ENCODE measurements around the gene MAGI1.

The MAGI1 gene

GRCh38 chr3:65955792-65956477, 82.8 kb downstream of the MAGI1 start:
- no peaks in the 10 kb centered on the region for H3K27me3 ChIP-seq (ENCODE audit: control insufficient read depth, insufficient read depth, low read length)
- no peak overlapping the region for H3K27ac ChIP-seq (ENCODE audit: low read depth, low read length)
- no peaks in the 10 kb centered on the region for H3K36me3 ChIP-seq (ENCODE audit: control insufficient read depth, insufficient read depth, low read length)
- H3K4me1 ChIP-seq (ENCODE audit: control insufficient read depth, insufficient read depth, low read length), result peaks cover 4% of the 10 kb centered on the region
- no peak overlapping the region for H3K9ac ChIP-seq (ENCODE audit: low read length)
- H3K4me3 ChIP-seq (ENCODE audit: low read length), result no peak overlapping the region

GRCh38 chr3:65953881-65954733, 84.6 kb downstream of the MAGI1 start:
- Histone ChIP-seq H3K27me3 (ENCODE audit: control insufficient read depth, insufficient read depth, low read length) (no peaks in the 10 kb centered on the region), H3K4me3 (ENCODE audit: low read length) (peak overlapping the region; percentile 39), H3K36me3 (ENCODE audit: control insufficient read depth, insufficient read depth, low read length) (no peaks in the 10 kb centered on the region), H3K4me1 (ENCODE audit: control insufficient read depth, insufficient read depth, low read length) (peaks cover 4% of the 10 kb centered on the region), H3K9ac (ENCODE audit: low read length) (no peak overlapping the region), H3K27ac (ENCODE audit: low read depth, low read length) (no peak overlapping the region)

GRCh38 chr3:65953301-65953812, 85.4 kb downstream of the MAGI1 start:
- no peak overlapping the region for H3K27ac ChIP-seq (ENCODE audit: low read depth, low read length)
- H3K4me1 ChIP-seq (ENCODE audit: control insufficient read depth, insufficient read depth, low read length), result peaks cover 4% of the 10 kb centered on the region
- H3K36me3 ChIP-seq (ENCODE audit: control insufficient read depth, insufficient read depth, low read length), result no peaks in the 10 kb centered on the region
- H3K9ac ChIP-seq (ENCODE audit: low read length), result no peak overlapping the region
- peak overlapping the region; percentile 4 for H3K4me3 ChIP-seq (ENCODE audit: low read length)
- H3K27me3 ChIP-seq (ENCODE audit: control insufficient read depth, insufficient read depth, low read length), result no peaks in the 10 kb centered on the region

- Histone ChIP-seq H3K9ac (ENCODE audit: low read length) (no peak overlapping the region), H3K36me3 (ENCODE audit: control insufficient read depth, insufficient read depth, low read length) (no peaks in the 10 kb centered on the region), H3K4me1 (ENCODE audit: control insufficient read depth, insufficient read depth, low read length) (peaks cover 4% of the 10 kb centered on the region), H3K4me3 (ENCODE audit: low read length) (no peak overlapping the region), H3K27me3 (ENCODE audit: control insufficient read depth, insufficient read depth, low read length) (no peaks in the 10 kb centered on the region), H3K27ac (ENCODE audit: low read depth, low read length) (no peak overlapping the region)
Measured at GRCh38 chr3:65952842-65953241, 85.9 kb downstream of the MAGI1 start.

- Histone ChIP-seq H3K9ac (ENCODE audit: low read length) (no peak overlapping the region), H3K27me3 (ENCODE audit: control insufficient read depth, insufficient read depth, low read length) (no peaks in the 10 kb centered on the region), H3K27ac (ENCODE audit: low read depth, low read length) (no peak overlapping the region), H3K4me1 (ENCODE audit: control insufficient read depth, insufficient read depth, low read length) (peaks cover 4% of the 10 kb centered on the region), H3K4me3 (ENCODE audit: low read length) (no peak overlapping the region), H3K36me3 (ENCODE audit: control insufficient read depth, insufficient read depth, low read length) (no peaks in the 10 kb centered on the region)
Measured at GRCh38 chr3:65951836-65952505, 86.7 kb downstream of the MAGI1 start.

- Histone ChIP-seq H3K9ac (ENCODE audit: low read length) (no peak overlapping the region), H3K4me3 (ENCODE audit: low read length) (no peak overlapping the region), H3K4me1 (ENCODE audit: control insufficient read depth, insufficient read depth, low read length) (peaks cover 4% of the 10 kb centered on the region), H3K36me3 (ENCODE audit: control insufficient read depth, insufficient read depth, low read length) (no peaks in the 10 kb centered on the region), H3K27ac (ENCODE audit: low read depth, low read length) (no peak overlapping the region), H3K27me3 (ENCODE audit: control insufficient read depth, insufficient read depth, low read length) (no peaks in the 10 kb centered on the region)
Measured at GRCh38 chr3:65950340-65951326, 88.1 kb downstream of the MAGI1 start.

GRCh38 chr3:65948841-65949573, 89.7 kb downstream of the MAGI1 start:
- no peak overlapping the region for H3K27ac ChIP-seq (ENCODE audit: low read depth, low read length)
- H3K36me3 ChIP-seq (ENCODE audit: control insufficient read depth, insufficient read depth, low read length), result no peaks in the 10 kb centered on the region
- H3K9ac ChIP-seq (ENCODE audit: low read length), result no peak overlapping the region
- no peak overlapping the region for H3K4me3 ChIP-seq (ENCODE audit: low read length)
- no peaks in the 10 kb centered on the region for H3K27me3 ChIP-seq (ENCODE audit: control insufficient read depth, insufficient read depth, low read length)
- H3K4me1 ChIP-seq (ENCODE audit: control insufficient read depth, insufficient read depth, low read length), result peaks cover 4% of the 10 kb centered on the region

- Histone ChIP-seq H3K4me1 (ENCODE audit: control insufficient read depth, insufficient read depth, low read length) (no peaks in the 10 kb centered on the region), H3K36me3 (ENCODE audit: control insufficient read depth, insufficient read depth, low read length) (no peaks in the 10 kb centered on the region), H3K27ac (ENCODE audit: low read depth, low read length) (no peak overlapping the region), H3K9ac (ENCODE audit: low read length) (no peak overlapping the region), H3K4me3 (ENCODE audit: low read length) (no peak overlapping the region), H3K27me3 (ENCODE audit: control insufficient read depth, insufficient read depth, low read length) (no peaks in the 10 kb centered on the region)
Measured at GRCh38 chr3:65946438-65946837, 92.3 kb downstream of the MAGI1 start.

GRCh38 chr3:65945953-65946352, 92.8 kb downstream of the MAGI1 start:
- H3K27me3 ChIP-seq (ENCODE audit: control insufficient read depth, insufficient read depth, low read length), result no peaks in the 10 kb centered on the region
- no peaks in the 10 kb centered on the region for H3K36me3 ChIP-seq (ENCODE audit: control insufficient read depth, insufficient read depth, low read length)
- no peak overlapping the region for H3K27ac ChIP-seq (ENCODE audit: low read depth, low read length)
- no peak overlapping the region for H3K9ac ChIP-seq (ENCODE audit: low read length)
- H3K4me1 ChIP-seq (ENCODE audit: control insufficient read depth, insufficient read depth, low read length), result no peaks in the 10 kb centered on the region
- no peak overlapping the region for H3K4me3 ChIP-seq (ENCODE audit: low read length)

- Histone ChIP-seq H3K9ac (ENCODE audit: low read length) (no peak overlapping the region), H3K4me1 (ENCODE audit: control insufficient read depth, insufficient read depth, low read length) (no peaks in the 10 kb centered on the region), H3K36me3 (ENCODE audit: control insufficient read depth, insufficient read depth, low read length) (no peaks in the 10 kb centered on the region), H3K27me3 (ENCODE audit: control insufficient read depth, insufficient read depth, low read length) (no peaks in the 10 kb centered on the region), H3K4me3 (ENCODE audit: low read length) (no peak overlapping the region), H3K27ac (ENCODE audit: low read depth, low read length) (no peak overlapping the region)
Measured at GRCh38 chr3:65945480-65945879, 93.2 kb downstream of the MAGI1 start.

- H3K27ac ChIP-seq (ENCODE audit: low read depth, low read length), result no peak overlapping the region
- no peaks in the 10 kb centered on the region for H3K36me3 ChIP-seq (ENCODE audit: control insufficient read depth, insufficient read depth, low read length)
- H3K9ac ChIP-seq (ENCODE audit: low read length), result no peak overlapping the region
- no peaks in the 10 kb centered on the region for H3K27me3 ChIP-seq (ENCODE audit: control insufficient read depth, insufficient read depth, low read length)
- H3K4me1 ChIP-seq (ENCODE audit: control insufficient read depth, insufficient read depth, low read length), result no peaks in the 10 kb centered on the region
- H3K4me3 ChIP-seq (ENCODE audit: low read length), result no peak overlapping the region
Measured at GRCh38 chr3:65944252-65944651, 94.5 kb downstream of the MAGI1 start.
